C4-2B (cell line): ENCODE results near the gene LPAR4.

ENCODE experiments used
- CTCF ChIP-seq: fragments of 450-650 bp; conservative IDR thresholded peaks from 2 replicates; pipeline ENCODE4 v1.5.1; 2017; ENCODE audit warnings: mild to moderate bottlenecking
- ZFX ChIP-seq: fragments of 450-650 bp; IDR thresholded peaks from 2 replicates; pipeline ENCODE4 v1.6.1; 2017

- no peak for TF ChIP-seq CTCF
- no peak for TF ChIP-seq ZFX
Observed at GRCh38 chrX:78710171-78710570, 37.3 kb upstream of the LPAR4 start.
